HG03558 (cell line): Measurements from ENCODE around the gene ZNF773.
"Not testable (repeated sequence)": the region's sequence is repeated elsewhere in the genome, so short reads cannot be mapped to it uniquely, and the experiment has no call there.

Experiments
- ATAC-seq: cut with Tn5 transposase; IDR thresholded peaks from one replicate; pipeline ENCODE4 v1.9.1; 2021; ENCODE audit warnings: moderate number of reproducible peaks; ENCODE audit not compliant: unreplicated experiment; ENCODE audit errors: extremely low read depth

ZNF773 gene

GRCh38 chr19:57499680-57500395, at the start of gene ZNF773:
Gene ZNF773, plus strand, starts transcription at chr19:57499938. Its CDS starts 143 bp downstream, at chr19:57500081.
- peak; percentile 94 for ATAC-seq

GRCh38 chr19:57452307-57452706, 47.4 kb upstream of the ZNF773 start:
- ATAC-seq: no peak

GRCh38 chr19:57465680-57466381, 33.9 kb upstream of the ZNF773 start:
- no peak for ATAC-seq

- no peak for ATAC-seq
These were observed 33.2 kb upstream of the ZNF773 start for GRCh38 chr19:57466489-57466888.

- no peak for ATAC-seq
These were observed 26.1 kb upstream of the ZNF773 start for GRCh38 chr19:57473646-57474045.

GRCh38 chr19:57477191-57478008, 22.3 kb upstream of the ZNF773 start, which contains the start of gene ZNF772:
Gene ZNF772, minus strand, starts transcription at chr19:57477566. Its CDS starts 257 bp downstream, at chr19:57477309.
- peak; percentile 59 for ATAC-seq

- peak; percentile 87 for ATAC-seq
These were observed 12.1 kb upstream of the ZNF773 start, which contains the start of gene ZNF419 for GRCh38 chr19:57487477-57488298. Gene ZNF419, plus strand, starts transcription at chr19:57487750. Its CDS starts 201 bp downstream, at chr19:57487951.

GRCh38 chr19:57488299-57488644, 11.5 kb upstream of the ZNF773 start:
- not testable (repeated sequence) for ATAC-seq

- ATAC-seq: not testable (repeated sequence)
These were observed 432 bp upstream of the ZNF773 start for GRCh38 chr19:57499332-57499679.

- ATAC-seq: not testable (repeated sequence)
These were observed 662 bp downstream of the ZNF773 start for GRCh38 chr19:57500400-57500799.

GRCh38 chr19:57506163-57506562, 6.4 kb downstream of the ZNF773 start:
- ATAC-seq: no peak

- ATAC-seq: no peak
These were observed 11.7 kb downstream of the ZNF773 start for GRCh38 chr19:57511484-57511883.

GRCh38 chr19:57512845-57513244, 13.1 kb downstream of the ZNF773 start:
- ATAC-seq: no peak

- no peak for ATAC-seq
These were observed 15.5 kb downstream of the ZNF773 start for GRCh38 chr19:57515255-57515654.

- ATAC-seq: not testable (repeated sequence)
These were observed 18.3 kb downstream of the ZNF773 start for GRCh38 chr19:57518021-57518420.

GRCh38 chr19:57527136-57527881, 27.6 kb downstream of the ZNF773 start, which contains the start of gene ZNF549:
Gene ZNF549, plus strand, starts transcription at chr19:57527356. Its CDS starts 218 bp downstream, at chr19:57527574.
- ATAC-seq: peak; percentile 93

- no peak for ATAC-seq
These were observed 38.3 kb downstream of the ZNF773 start for GRCh38 chr19:57537953-57538547.

GRCh38 chr19:57546513-57546912, 46.8 kb downstream of the ZNF773 start:
- no peak for ATAC-seq

- no peak for ATAC-seq
These were observed 52.7 kb downstream of the ZNF773 start for GRCh38 chr19:57552432-57552831.
